Kidney epithelial cell (primary cell): ENCODE measurements around the gene ACHE. TPM values are rescaled to one million over a fixed set of nuclear protein-coding genes. Genes with fewer than 3 reads are reported as not detected.
"Not testable (repeated sequence)": the region's sequence is repeated elsewhere in the genome, so short reads cannot be mapped to it uniquely, and the experiment has no call there.

Experiments
- DNase-seq: peaks from one replicate; pipeline ENCODE4 v3.0.0-alpha.2; 2010; ENCODE audit warnings: low read depth
- H3K27me3 ChIP-seq: 2 replicates; pipeline ENCODE4 v1.6.0; 2011; ENCODE audit warnings: low read length; ENCODE audit not compliant: control insufficient read depth, insufficient read depth
- H3K36me3 ChIP-seq: 2 replicates; pipeline ENCODE4 v1.5.1; 2011; ENCODE audit warnings: low read length; ENCODE audit not compliant: control insufficient read depth, insufficient read depth
- H3K4me3 ChIP-seq: 2 replicates; pipeline ENCODE4 v1.5.1; 2011; ENCODE audit warnings: low read depth, mild to moderate bottlenecking, control low read depth, low read length
- total RNA-seq: library from RNA; depleted of rRNA; stranded (reverse); fragments of >200 nt; gene quantifications from 2 replicates; pipeline ENCODE4 v1.2.3, GENCODE V29; 2015
- TF ChIP-seq, protein P1 (sequence below): IDR thresholded peaks from 2 replicates; pipeline ENCODE4 v1.5.1; 2011; ENCODE audit warnings: mild to moderate bottlenecking, moderate library complexity, low read length, control low read depth, inconsistent platforms; ENCODE audit not compliant: insufficient read depth, poor library complexity, severe bottlenecking

The ACHE gene
- total RNA-seq, 1 donor from 2014 or later = 1.3 TPM

- Histone ChIP-seq H3K4me3 (no peak overlapping the region), H3K27me3 (no peaks in the 10 kb centered on the region), H3K36me3 (no peaks in the 10 kb centered on the region)
- DNase-seq = no peak
- TF ChIP-seq, protein P1, sequence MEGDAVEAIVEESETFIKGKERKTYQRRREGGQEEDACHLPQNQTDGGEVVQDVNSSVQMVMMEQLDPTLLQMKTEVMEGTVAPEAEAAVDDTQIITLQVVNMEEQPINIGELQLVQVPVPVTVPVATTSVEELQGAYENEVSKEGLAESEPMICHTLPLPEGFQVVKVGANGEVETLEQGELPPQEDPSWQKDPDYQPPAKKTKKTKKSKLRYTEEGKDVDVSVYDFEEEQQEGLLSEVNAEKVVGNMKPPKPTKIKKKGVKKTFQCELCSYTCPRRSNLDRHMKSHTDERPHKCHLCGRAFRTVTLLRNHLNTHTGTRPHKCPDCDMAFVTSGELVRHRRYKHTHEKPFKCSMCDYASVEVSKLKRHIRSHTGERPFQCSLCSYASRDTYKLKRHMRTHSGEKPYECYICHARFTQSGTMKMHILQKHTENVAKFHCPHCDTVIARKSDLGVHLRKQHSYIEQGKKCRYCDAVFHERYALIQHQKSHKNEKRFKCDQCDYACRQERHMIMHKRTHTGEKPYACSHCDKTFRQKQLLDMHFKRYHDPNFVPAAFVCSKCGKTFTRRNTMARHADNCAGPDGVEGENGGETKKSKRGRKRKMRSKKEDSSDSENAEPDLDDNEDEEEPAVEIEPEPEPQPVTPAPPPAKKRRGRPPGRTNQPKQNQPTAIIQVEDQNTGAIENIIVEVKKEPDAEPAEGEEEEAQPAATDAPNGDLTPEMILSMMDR = no peak
These were observed 15.8 kb upstream of the ACHE start for GRCh38 chr7:100911484-100911883.

- not testable (repeated sequence) for DNase-seq, H3K27me3 ChIP-seq, H3K36me3 ChIP-seq, H3K4me3 ChIP-seq
These were observed 14.8 kb upstream of the ACHE start for GRCh38 chr7:100910443-100910842.

DNA sequence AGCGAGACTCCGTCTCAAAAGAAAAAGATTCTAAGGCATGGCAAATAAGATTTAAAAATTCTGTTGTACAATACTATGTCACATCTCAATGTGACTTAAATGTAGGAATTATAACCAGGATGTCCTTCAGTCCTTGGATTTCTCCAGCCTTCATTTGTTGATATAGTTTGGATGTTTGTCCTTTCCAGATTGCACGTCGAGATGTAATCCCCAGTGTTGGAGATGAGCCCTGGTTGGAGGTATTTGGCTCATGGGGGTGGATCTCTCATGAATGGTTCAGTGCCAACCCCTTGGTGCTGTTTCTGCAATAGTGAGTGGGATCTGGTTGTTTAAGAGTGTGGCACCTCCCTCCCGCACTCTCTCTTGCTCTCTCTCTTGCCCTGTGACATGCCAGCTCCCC lies 12.8 kb upstream of the ACHE start:
- no peak overlapping the region for H3K4me3 ChIP-seq
- TF ChIP-seq, protein P1 = no peak
- no peak for DNase-seq
- no peaks in the 10 kb centered on the region for H3K27me3 ChIP-seq
- no peaks in the 10 kb centered on the region for H3K36me3 ChIP-seq

GRCh38 chr7:100902638-100903037 lies 7.0 kb upstream of the ACHE start:
- TF ChIP-seq, protein P1 = no peak
- Histone ChIP-seq H3K4me3 (no peak overlapping the region), H3K27me3 (peaks cover 5% of the 10 kb centered on the region), H3K36me3 (no peaks in the 10 kb centered on the region)
- DNase-seq = no peak

GRCh38 chr7:100901921-100902332 lies 6.2 kb upstream of the ACHE start:
- H3K27me3 ChIP-seq = peaks cover 12% of the 10 kb centered on the region
- no peak overlapping the region for H3K4me3 ChIP-seq
- TF ChIP-seq, protein P1 = no peak
- H3K36me3 ChIP-seq = no peaks in the 10 kb centered on the region
- no peak for DNase-seq

GRCh38 chr7:100900978-100901377 lies 5.3 kb upstream of the ACHE start:
- no peaks in the 10 kb centered on the region for H3K36me3 ChIP-seq
- H3K27me3 ChIP-seq = peaks cover 20% of the 10 kb centered on the region
- DNase-seq = no peak
- TF ChIP-seq, protein P1 = no peak
- no peak overlapping the region for H3K4me3 ChIP-seq

- no peaks in the 10 kb centered on the region for H3K36me3 ChIP-seq
- H3K4me3 ChIP-seq = no peak overlapping the region
- TF ChIP-seq, protein P1 = no peak
- H3K27me3 ChIP-seq = peaks cover 34% of the 10 kb centered on the region
- no peak for DNase-seq
These were observed 3.7 kb upstream of the ACHE start for GRCh38 chr7:100899432-100899831.
